MM.1S (cell line): ENCODE results near the gene KCNJ6.

Source experiments
- CTCF ChIP-seq: fragments of 300-600 bp; sonication (generic); IDR thresholded peaks from 2 replicates; pipeline ENCODE4 v1.5.1; 2016; ENCODE audit warnings: antibody characterized with exemption, low read length, mixed read lengths
- EZH2 ChIP-seq: fragments of 300-600 bp; sonication (generic); optimal IDR thresholded peaks from 2 replicates; pipeline ENCODE3; 2017; ENCODE audit warnings: low read depth, mild to moderate bottlenecking, antibody characterized with exemption, low read length, mixed read lengths
- EZH2phosphoT487 ChIP-seq: fragments of 300-600 bp; sonication (generic); IDR thresholded peaks from 2 replicates; pipeline ENCODE4 v1.6.1; 2018; ENCODE audit warnings: antibody characterized with exemption, low read length

DNA sequence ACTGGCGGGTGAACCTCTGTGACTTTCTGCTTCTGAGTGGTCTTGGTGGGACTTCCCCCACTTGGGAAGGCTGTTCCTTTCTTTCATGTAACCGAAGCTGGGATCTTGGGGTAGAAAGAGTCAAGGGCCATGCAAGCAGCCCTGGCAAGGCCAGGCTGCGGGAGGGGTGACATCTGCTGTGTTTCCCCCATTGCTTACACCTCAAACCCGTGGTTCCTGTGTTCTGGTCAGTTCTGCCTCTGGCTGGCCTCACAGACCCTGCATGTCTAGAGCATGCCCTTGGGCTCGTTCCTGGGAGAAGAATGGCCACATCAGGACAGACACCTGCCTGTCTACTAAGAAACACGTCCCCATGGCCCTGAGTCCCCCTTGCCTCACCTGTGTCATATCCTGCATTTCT is 341.9 kb downstream of the KCNJ6 start:
- TF ChIP-seq CTCF (no peak), EZH2phosphoT487 (no peak), EZH2 (no peak)
